HL-60 (cell line): ENCODE data around the gene RXFP3.

Experiments used
- CTCF ChIP-seq: IDR thresholded peaks from one replicate; pipeline ENCODE4 v1.5.1; 2011; ENCODE audit warnings: low read length, control low read depth, inconsistent platforms; ENCODE audit not compliant: insufficient read depth
- GABPA ChIP-seq: IDR thresholded peaks from 2 replicates; pipeline ENCODE4 v1.6.1; 2012; ENCODE audit warnings: low read depth
- POLR2AphosphoS5 ChIP-seq: IDR thresholded peaks from 2 replicates; pipeline ENCODE4 v1.6.1; 2012; ENCODE audit warnings: low read depth
- REST ChIP-seq: IDR thresholded peaks from 2 replicates; pipeline ENCODE4 v1.6.1; 2012; ENCODE audit warnings: low read depth; ENCODE audit not compliant: insufficient replicate concordance
- SPI1 ChIP-seq: IDR thresholded peaks from 2 replicates; pipeline ENCODE4 v1.6.1; 2012; ENCODE audit warnings: low read depth, mild to moderate bottlenecking, borderline replicate concordance

- TF ChIP-seq CTCF (no peak), SPI1 (no peak), POLR2AphosphoS5 (no peak), REST (no peak), GABPA (no peak)
Measured at GRCh38 chr5:33941090-33941489, 4.9 kb downstream of the RXFP3 start.
